Upper lobe of right lung (tissue), 1 donor: ENCODE data around the gene SERPINB8. TPM values are rescaled to one million over a fixed set of nuclear protein-coding genes. Genes with fewer than 3 reads are reported as not detected.

ENCODE experiments used
- ATAC-seq: fragments of 200-7000 bp; cut with Tn5 transposase; one replicate; pipeline ENCODE4 v1.9.1; 2020; ENCODE audit warnings: mild to moderate bottlenecking, moderate library complexity
- DNase-seq: peaks from one replicate; pipeline ENCODE4 v3.0.0-alpha.2; 2020
- H3K27ac ChIP-seq: fragments of 200-600 bp; one replicate; pipeline ENCODE4 v1.8.0; 2022
- H3K27me3 ChIP-seq: fragments of 200-600 bp; one replicate; pipeline ENCODE4 v1.8.0; 2022; ENCODE audit warnings: mild to moderate bottlenecking
- H3K36me3 ChIP-seq: fragments of 200-600 bp; one replicate; pipeline ENCODE4 v1.8.0; 2022
- H3K4me1 ChIP-seq: fragments of 200-600 bp; one replicate; pipeline ENCODE4 v1.8.0; 2022
- H3K4me3 ChIP-seq: fragments of 200-600 bp; one replicate; pipeline ENCODE4 v1.8.0; 2022; ENCODE audit warnings: mild to moderate bottlenecking
- H3K9me3 ChIP-seq: fragments of 200-600 bp; one replicate; pipeline ENCODE4 v1.8.0; 2022
- CTCF ChIP-seq: fragments of 200-600 bp; IDR thresholded peaks from one replicate; pipeline ENCODE4 v1.8.0; 2022; ENCODE audit warnings: antibody characterized with exemption
- intact Hi-C: fragments of 100-400 bp; cut with DNase I; formaldehyde crosslinking; loops from one replicate; pipeline ENCODE4 v1.11.0; 2022
- total RNA-seq: library from RNA; stranded (reverse); fragmentation: NEBNext Ultra II Directional; extraction: Animal tissue kit (Norgen Biotek cat#: 25700); gene quantifications from one replicate; pipeline ENCODE4 v1.2.1, GENCODE V29; 2021
- donor health status: DM: no; HTN: yes; CAD: no; lungs with severe emphysema.

The SERPINB8 gene
- total RNA-seq, 1 donor from 2014 or later: 24.6 TPM

- no peak for TF ChIP-seq CTCF
- Histone ChIP-seq H3K27me3 (no peaks in the 10 kb centered on the region), H3K27ac (peak overlapping the region; percentile 99), H3K4me1 (peaks cover 14% of the 10 kb centered on the region), H3K4me3 (peak overlapping the region; percentile 92), H3K36me3 (no peaks in the 10 kb centered on the region), H3K9me3 (no peaks in the 10 kb centered on the region)
- ATAC-seq (peak; percentile 68), DNase-seq (peak; percentile 83)
- intact Hi-C loops: no loop called here
These were observed 926 bp downstream of the SERPINB8 start for GRCh38 chr18:63970809-63971205.

DNA sequence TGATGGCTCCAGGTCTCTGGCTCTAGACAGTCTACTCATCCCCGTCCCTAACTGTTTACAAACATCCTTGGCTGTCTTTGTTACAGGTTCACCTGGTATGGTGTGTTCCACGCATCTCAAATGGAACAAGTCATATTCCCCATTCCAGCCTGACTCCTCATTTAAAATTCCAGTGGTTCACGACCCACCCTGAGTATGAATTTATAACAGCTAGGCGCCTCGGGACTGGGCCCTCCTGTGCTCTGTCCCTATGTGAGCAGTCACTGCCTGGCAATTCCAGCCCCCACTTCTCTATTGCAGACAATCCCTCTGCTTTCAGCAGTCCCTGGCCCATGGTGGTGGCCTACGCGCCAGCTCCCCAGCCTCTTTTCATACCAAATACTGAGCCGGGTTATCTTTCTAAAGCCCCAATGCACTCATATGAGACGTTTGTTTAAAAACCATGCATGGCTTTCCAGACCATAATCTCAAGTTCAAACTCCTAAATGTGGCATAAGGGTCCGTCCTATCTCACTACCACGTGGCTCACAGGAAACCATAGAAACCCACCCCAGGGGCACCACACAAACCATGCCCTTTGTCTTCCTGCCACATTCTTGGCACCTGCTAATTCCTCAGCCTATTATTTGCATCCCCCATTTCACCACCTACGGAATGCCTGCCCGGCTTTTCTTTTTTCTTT is 1.6 kb downstream of the SERPINB8 start:
- Histone ChIP-seq H3K27me3 (no peaks in the 10 kb centered on the region), H3K4me1 (peaks cover 14% of the 10 kb centered on the region), H3K36me3 (no peaks in the 10 kb centered on the region), H3K9me3 (no peaks in the 10 kb centered on the region), H3K27ac (peak overlapping the region; percentile 99), H3K4me3 (peak overlapping the region; percentile 92)
- ATAC-seq (no peak), DNase-seq (no peak)
- intact Hi-C loops: no loop called here
- no peak for TF ChIP-seq CTCF

GRCh38 chr18:63972002-63972376 is 2.1 kb downstream of the SERPINB8 start:
- no peak overlapping the region for H3K27ac ChIP-seq
- no peaks in the 10 kb centered on the region for H3K9me3 ChIP-seq
- no peak overlapping the region for H3K4me3 ChIP-seq
- DNase-seq (no peak), ATAC-seq (no peak)
- intact Hi-C loops: no loop called here
- H3K36me3 ChIP-seq: no peaks in the 10 kb centered on the region
- H3K27me3 ChIP-seq: no peaks in the 10 kb centered on the region
- peaks cover 14% of the 10 kb centered on the region for H3K4me1 ChIP-seq
- TF ChIP-seq CTCF: no peak

DNA sequence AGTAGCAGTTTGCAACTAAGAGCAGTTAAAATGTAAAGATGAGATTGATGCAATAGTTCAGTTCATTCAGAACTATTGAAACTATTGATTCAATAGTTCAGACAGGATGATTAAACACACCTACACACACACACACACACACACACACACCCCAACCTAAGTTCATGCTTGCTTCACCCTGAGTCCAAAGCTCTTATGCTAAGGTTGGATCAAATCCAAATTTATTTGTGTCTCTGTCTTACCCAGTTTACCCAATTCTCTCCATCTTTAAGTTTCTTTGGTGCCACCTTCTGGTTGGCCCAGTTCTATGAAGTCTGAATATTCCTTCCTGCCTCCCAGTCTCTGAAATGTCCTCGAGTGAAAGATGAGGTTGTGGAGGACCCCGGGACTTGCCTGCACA is 5.1 kb downstream of the SERPINB8 start:
- ATAC-seq (no peak), DNase-seq (no peak)
- no peak overlapping the region for H3K27ac ChIP-seq

DNA sequence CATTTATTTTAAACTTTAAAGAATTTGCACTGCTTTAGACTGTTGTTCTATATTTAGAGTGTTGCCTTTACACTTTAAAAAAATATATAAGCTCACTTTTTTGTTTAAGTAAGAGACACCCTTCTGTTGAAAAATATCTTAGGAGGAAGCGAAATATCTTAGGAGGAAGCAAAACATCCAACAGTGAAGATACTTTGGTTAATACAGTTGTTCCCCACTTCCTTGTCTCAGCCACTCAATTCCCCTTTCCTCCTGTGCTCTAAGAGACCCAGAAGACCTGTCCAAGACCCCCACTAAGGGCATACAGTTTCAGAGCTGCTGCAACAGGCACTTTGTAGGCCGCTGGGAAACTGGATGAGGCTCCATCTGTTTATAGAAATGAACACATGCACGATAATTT is 5.7 kb downstream of the SERPINB8 start:
- intact Hi-C loops: no loop called here

More for the DNA sequence above, 5.1 kb downstream of the SERPINB8 start:
- no peaks in the 10 kb centered on the region for H3K36me3 ChIP-seq
- no peaks in the 10 kb centered on the region for H3K27me3 ChIP-seq
- no peaks in the 10 kb centered on the region for H3K9me3 ChIP-seq
- H3K4me3 ChIP-seq: no peak overlapping the region
- peaks cover 9% of the 10 kb centered on the region for H3K4me1 ChIP-seq
- TF ChIP-seq CTCF: no peak
- intact Hi-C loops: no loop called here

More for the DNA sequence above, 5.7 kb downstream of the SERPINB8 start:
- TF ChIP-seq CTCF: no peak
- H3K27me3 ChIP-seq: no peaks in the 10 kb centered on the region
- no peaks in the 10 kb centered on the region for H3K9me3 ChIP-seq
- H3K36me3 ChIP-seq: no peaks in the 10 kb centered on the region
- H3K4me3 ChIP-seq: no peak overlapping the region
- H3K4me1 ChIP-seq: peaks cover 9% of the 10 kb centered on the region
- ATAC-seq (peak; percentile 5), DNase-seq (no peak)
- H3K27ac ChIP-seq: no peak overlapping the region
